Stimulated activated naive CD8-positive, alpha-beta T cell treated with anti-CD3 and anti-CD28 coated beads, Interleukin-15, Interleukin-2, amounts not matched to agents 100 ng/mL and 50 ng/mL, for 24 hours (primary cell): ENCODE measurements around the gene G3BP1.
"Not testable (repeated sequence)": the region's sequence is repeated elsewhere in the genome, so short reads cannot be mapped to it uniquely, and the experiment has no call there.

Experiments
- H3K27ac Mint-ChIP-seq: one replicate; pipeline ENCODE4 v1.8.0; 2021; ENCODE audit warnings: mild to moderate bottlenecking, mixed read lengths
- H3K27me3 Mint-ChIP-seq: one replicate; pipeline ENCODE4 v1.8.0; 2021; ENCODE audit warnings: mixed read lengths
- H3K36me3 Mint-ChIP-seq: one replicate; pipeline ENCODE4 v1.8.0; 2021; ENCODE audit warnings: low read depth, mixed read lengths
- H3K4me1 Mint-ChIP-seq: one replicate; pipeline ENCODE4 v1.8.0; 2021; ENCODE audit warnings: low read depth, mixed read lengths
- H3K4me3 Mint-ChIP-seq: one replicate; pipeline ENCODE4 v1.8.0; 2021; ENCODE audit warnings: mild to moderate bottlenecking, mixed read lengths
- H3K9me3 Mint-ChIP-seq: one replicate; pipeline ENCODE4 v1.8.0; 2021; ENCODE audit warnings: mixed read lengths

G3BP1 gene

GRCh38 chr5:151800532-151800931, 28.8 kb downstream of the G3BP1 start:
- peaks cover 60% of the 10 kb centered on the region for H3K4me1 Mint-ChIP-seq
- no peaks in the 10 kb centered on the region for H3K27me3 Mint-ChIP-seq
- H3K9me3 Mint-ChIP-seq: no peaks in the 10 kb centered on the region
- H3K4me3 Mint-ChIP-seq: no peak overlapping the region
- H3K36me3 Mint-ChIP-seq: peaks cover 87% of the 10 kb centered on the region
- peak overlapping the region; percentile 77 for H3K27ac Mint-ChIP-seq

DNA sequence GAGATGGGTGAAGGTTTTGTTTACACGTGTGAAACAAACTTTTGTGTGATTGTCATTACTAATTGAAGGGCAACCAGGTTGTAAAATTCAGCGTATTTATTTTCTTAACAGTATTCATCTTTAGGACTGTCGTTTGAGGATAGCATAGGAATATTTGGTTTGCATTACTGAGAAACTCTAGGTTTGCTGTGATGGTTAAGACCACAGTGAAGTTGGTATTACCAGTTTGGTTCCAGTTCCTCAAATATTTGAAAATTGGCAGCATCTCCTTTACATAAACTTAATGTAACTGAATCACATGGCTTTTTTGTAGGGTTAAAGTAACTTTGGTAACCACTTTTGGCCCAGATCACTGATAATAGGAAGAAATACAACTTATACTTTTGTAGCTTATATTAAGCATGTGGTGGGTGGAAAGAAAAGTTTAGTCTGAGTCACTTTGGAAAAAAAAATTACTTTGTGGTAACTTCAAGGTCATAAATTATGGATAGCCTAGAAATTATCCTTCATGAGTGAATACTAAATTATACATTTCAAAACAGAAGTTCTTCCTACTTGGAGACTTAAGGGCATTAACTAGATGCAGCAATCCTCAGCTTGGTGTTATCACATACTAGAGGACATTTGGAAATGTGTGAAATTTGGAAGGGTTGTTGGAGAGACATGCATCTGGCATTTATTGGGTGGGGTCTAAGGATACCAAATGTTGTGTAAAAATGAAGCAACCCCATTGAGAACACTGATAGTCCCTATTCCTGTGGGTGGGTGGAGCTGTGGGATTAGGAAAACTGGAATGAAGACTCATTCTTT, 33.9 kb downstream of the G3BP1 start:
- Mint-ChIP-seq H3K4me3 (peak overlapping the region; percentile 27), H3K36me3 (peaks cover 88% of the 10 kb centered on the region), H3K4me1 (peaks cover 58% of the 10 kb centered on the region), H3K27me3 (no peaks in the 10 kb centered on the region), H3K9me3 (no peaks in the 10 kb centered on the region), H3K27ac (peak overlapping the region; percentile 65)

GRCh38 chr5:151808451-151809169, 36.9 kb downstream of the G3BP1 start:
- Mint-ChIP-seq H3K27me3 (no peaks in the 10 kb centered on the region), H3K4me1 (peaks cover 55% of the 10 kb centered on the region)

DNA sequence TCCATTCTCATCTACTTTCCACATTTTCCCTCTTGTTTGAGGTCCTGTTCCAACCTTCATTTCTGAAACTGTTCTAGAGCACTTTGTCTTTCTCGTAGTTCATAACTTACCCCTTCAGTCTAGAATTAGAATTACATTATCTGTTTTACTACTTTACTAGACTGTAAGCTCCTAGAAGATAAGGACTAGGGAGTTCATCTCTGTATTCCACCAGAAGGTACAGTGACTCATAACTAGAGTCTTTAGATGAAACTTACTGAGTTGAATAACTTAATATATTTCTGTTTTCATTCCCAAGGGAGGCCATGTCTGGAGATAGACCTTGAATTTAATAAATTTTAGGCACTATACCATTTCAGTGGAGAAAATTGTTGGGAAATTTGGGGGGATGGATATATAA, 38.7 kb downstream of the G3BP1 start:
- H3K9me3 Mint-ChIP-seq: no peaks in the 10 kb centered on the region
- H3K27ac Mint-ChIP-seq: no peak overlapping the region
- peaks cover 97% of the 10 kb centered on the region for H3K36me3 Mint-ChIP-seq
- peaks cover 36% of the 10 kb centered on the region for H3K4me1 Mint-ChIP-seq
- H3K4me3 Mint-ChIP-seq: no peak overlapping the region
- H3K27me3 Mint-ChIP-seq: no peaks in the 10 kb centered on the region

More at GRCh38 chr5:151808451-151809169, 36.9 kb downstream of the G3BP1 start:
- peaks cover 97% of the 10 kb centered on the region for H3K36me3 Mint-ChIP-seq
- no peak overlapping the region for H3K4me3 Mint-ChIP-seq
- H3K27ac Mint-ChIP-seq: peak overlapping the region; percentile 9
- H3K9me3 Mint-ChIP-seq: no peaks in the 10 kb centered on the region

DNA sequence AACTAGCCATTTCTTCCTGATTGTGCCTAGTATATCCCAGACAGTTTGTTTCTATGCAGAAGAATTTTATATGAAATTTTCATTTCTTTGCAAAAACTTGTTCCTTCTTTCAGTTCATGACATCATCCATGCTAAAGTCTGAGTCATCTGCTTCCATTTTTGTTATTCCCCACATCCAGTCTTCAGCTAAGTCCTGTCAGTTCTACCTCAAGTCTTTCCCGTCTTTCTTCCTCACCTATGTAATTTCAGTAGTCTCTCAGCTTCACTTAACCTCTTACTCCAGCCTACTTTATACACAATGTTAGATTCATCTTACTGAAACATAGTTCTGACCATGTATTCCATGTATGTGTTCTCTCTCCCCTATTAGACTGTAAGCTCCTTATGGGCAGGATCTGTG, 39.1 kb downstream of the G3BP1 start:
- H3K4me3 Mint-ChIP-seq: no peak overlapping the region
- no peaks in the 10 kb centered on the region for H3K27me3 Mint-ChIP-seq
- peaks cover 94% of the 10 kb centered on the region for H3K36me3 Mint-ChIP-seq
- peak overlapping the region; percentile 78 for H3K27ac Mint-ChIP-seq
- H3K4me1 Mint-ChIP-seq: peaks cover 32% of the 10 kb centered on the region
- no peaks in the 10 kb centered on the region for H3K9me3 Mint-ChIP-seq

- peaks cover 91% of the 10 kb centered on the region for H3K36me3 Mint-ChIP-seq
- H3K4me1 Mint-ChIP-seq: peaks cover 26% of the 10 kb centered on the region
- no peak overlapping the region for H3K4me3 Mint-ChIP-seq
- no peak overlapping the region for H3K27ac Mint-ChIP-seq
- H3K27me3 Mint-ChIP-seq: no peaks in the 10 kb centered on the region
- H3K9me3 Mint-ChIP-seq: no peaks in the 10 kb centered on the region
Measured at GRCh38 chr5:151811593-151812321, 40.0 kb downstream of the G3BP1 start.

DNA sequence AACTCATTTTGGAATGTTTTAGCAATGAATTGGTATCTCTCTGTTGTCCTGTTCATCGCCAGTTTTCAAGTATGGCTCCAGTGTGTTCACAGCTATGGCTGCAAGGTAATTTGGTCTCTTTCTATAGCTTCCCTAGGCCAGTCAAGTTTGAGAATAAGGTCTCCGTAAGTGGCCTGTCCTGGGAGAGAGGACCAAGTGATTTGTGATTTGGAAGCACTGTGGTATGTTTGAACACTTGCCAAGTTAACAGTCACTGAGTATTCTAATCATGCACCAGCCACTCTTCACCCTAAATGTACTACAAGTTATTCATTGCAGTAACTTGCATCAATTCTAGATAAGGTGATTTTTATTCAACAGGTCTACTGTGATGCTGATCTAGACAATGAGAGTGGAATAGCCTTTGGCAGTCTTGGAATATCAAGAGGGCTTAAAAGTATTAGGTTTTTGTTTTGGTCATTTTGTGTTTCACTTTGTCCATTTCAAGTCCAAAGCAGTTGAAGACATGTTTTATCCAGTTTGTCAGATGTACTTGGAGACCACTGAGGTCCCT, 41.1 kb downstream of the G3BP1 start:
- Mint-ChIP-seq H3K27ac (no peak overlapping the region), H3K9me3 (no peaks in the 10 kb centered on the region), H3K27me3 (no peaks in the 10 kb centered on the region), H3K36me3 (peaks cover 88% of the 10 kb centered on the region), H3K4me3 (no peak overlapping the region), H3K4me1 (peaks cover 23% of the 10 kb centered on the region)

GRCh38 chr5:151815051-151815450, 43.3 kb downstream of the G3BP1 start:
- Mint-ChIP-seq H3K27me3 (no peaks in the 10 kb centered on the region), H3K4me3 (no peak overlapping the region)

DNA sequence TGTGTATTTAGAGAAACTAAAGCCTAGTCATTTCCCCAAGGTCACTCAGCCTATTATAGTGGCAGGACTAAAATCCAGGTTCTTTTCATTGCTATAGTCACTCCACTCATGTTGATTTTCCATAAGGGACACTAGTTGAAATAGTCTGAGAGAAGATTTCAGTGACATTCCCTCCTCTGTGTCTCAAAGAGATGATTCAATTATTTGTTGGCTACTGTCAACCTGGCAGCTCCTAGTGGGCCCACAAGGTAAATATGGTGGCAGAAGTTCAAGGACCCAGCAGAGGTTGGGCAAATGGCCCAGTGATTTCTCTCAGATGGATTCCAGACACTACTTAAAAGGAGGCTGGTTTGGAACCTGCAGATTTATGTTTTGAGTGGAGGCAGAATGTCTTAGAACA, 48.1 kb downstream of the G3BP1 start:
- Mint-ChIP-seq H3K27ac (peak overlapping the region; percentile 33), H3K9me3 (no peaks in the 10 kb centered on the region), H3K4me1 (no peaks in the 10 kb centered on the region), H3K4me3 (no peak overlapping the region), H3K36me3 (peaks cover 31% of the 10 kb centered on the region), H3K27me3 (no peaks in the 10 kb centered on the region)

More at GRCh38 chr5:151815051-151815450, 43.3 kb downstream of the G3BP1 start:
- Mint-ChIP-seq H3K36me3 (peaks cover 73% of the 10 kb centered on the region), H3K27ac (no peak overlapping the region), H3K4me1 (peaks cover 9% of the 10 kb centered on the region), H3K9me3 (no peaks in the 10 kb centered on the region)

DNA sequence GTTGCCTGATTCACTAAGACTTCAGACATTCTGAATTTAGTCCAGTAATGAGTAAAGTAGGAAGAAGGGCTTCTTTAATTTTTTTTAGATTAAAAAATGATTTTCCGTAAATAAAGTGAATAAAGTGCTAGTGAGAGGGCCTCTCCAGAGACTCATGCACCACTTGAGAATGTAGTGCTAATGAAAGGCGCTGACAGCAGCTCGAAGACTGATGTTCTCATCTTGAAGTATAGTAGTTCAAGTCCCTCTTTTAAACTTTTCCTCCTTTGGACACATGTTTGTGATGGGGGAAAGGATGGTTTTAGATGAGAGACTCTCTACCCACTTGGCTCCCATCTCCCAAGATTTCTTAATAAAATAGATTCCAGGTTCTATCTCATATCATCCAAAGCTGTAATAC, 48.5 kb downstream of the G3BP1 start:
- peak overlapping the region; percentile 33 for H3K27ac Mint-ChIP-seq
- H3K27me3 Mint-ChIP-seq: no peaks in the 10 kb centered on the region
- H3K4me3 Mint-ChIP-seq: no peak overlapping the region
- H3K36me3 Mint-ChIP-seq: peaks cover 26% of the 10 kb centered on the region
- no peaks in the 10 kb centered on the region for H3K4me1 Mint-ChIP-seq
- no peaks in the 10 kb centered on the region for H3K9me3 Mint-ChIP-seq

DNA sequence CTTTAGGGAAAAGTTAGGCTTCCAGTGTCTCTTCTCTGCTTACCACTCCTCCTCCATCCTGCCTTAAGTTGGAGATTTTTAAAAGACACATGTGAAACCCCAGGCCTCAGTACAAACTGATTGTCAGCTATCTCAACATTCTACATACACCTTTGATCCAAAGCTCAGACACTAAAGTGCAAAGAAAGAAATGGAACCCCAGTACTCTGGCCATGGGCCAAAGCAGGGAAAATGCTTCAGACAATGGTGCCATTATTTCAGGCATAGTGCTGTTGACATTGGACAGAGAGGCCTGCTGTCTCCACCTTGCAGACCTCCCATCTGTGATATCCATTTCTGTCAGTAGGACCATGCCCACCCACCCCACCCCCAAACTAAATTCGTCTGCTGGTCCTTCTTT, 49.1 kb downstream of the G3BP1 start:
- H3K36me3 Mint-ChIP-seq: peaks cover 24% of the 10 kb centered on the region
- no peak overlapping the region for H3K27ac Mint-ChIP-seq
- H3K4me1 Mint-ChIP-seq: no peaks in the 10 kb centered on the region
- H3K4me3 Mint-ChIP-seq: no peak overlapping the region
- no peaks in the 10 kb centered on the region for H3K27me3 Mint-ChIP-seq
- H3K9me3 Mint-ChIP-seq: no peaks in the 10 kb centered on the region

- no peaks in the 10 kb centered on the region for H3K4me1 Mint-ChIP-seq
- no peaks in the 10 kb centered on the region for H3K9me3 Mint-ChIP-seq
- no peaks in the 10 kb centered on the region for H3K27me3 Mint-ChIP-seq
- H3K27ac Mint-ChIP-seq: no peak overlapping the region
- peaks cover 21% of the 10 kb centered on the region for H3K36me3 Mint-ChIP-seq
- no peak overlapping the region for H3K4me3 Mint-ChIP-seq
Measured at GRCh38 chr5:151822141-151822540, 50.4 kb downstream of the G3BP1 start.

DNA sequence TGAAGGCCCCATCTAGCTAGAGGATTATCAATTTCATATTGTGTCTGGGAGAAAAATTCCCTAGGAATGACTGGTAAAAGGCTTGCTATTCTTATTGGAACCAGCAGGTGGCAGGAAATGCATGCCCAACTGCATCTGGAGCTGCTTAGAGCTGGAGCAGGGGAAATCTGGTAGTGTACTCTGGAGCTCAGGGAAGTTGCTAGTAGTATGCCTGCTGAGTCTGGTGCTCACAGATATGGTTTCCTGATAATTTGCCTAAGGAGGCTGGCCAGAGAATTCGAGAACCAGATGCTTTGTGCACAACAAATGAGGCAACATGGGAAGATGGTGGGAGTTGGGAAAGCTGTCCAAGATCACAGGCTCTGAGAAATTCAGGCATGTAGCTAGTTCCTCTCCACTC, 53.7 kb downstream of the G3BP1 start:
- H3K27ac Mint-ChIP-seq: no peak overlapping the region
- no peaks in the 10 kb centered on the region for H3K27me3 Mint-ChIP-seq
- H3K4me1 Mint-ChIP-seq: peaks cover 4% of the 10 kb centered on the region
- H3K9me3 Mint-ChIP-seq: no peaks in the 10 kb centered on the region
- peaks cover 31% of the 10 kb centered on the region for H3K36me3 Mint-ChIP-seq
- no peak overlapping the region for H3K4me3 Mint-ChIP-seq

DNA sequence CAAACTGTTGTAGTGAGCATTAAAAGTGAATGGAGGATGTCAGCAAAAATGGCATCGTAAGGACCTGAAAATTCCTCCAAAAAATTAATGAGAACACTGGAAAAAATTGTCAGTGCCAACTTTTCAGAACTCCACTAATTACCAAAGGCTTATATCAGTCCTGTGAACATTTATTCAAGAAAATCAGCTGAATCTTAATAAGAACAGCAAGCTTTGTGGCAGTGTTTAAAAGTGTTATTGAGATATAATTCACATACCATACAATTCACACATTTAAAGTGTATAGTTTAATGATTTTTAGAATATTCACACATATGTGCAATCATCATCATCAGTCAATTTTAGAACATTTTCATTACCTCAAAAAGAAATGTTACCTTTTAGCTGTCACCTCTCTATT, 57.6 kb downstream of the G3BP1 start:
- H3K4me1 Mint-ChIP-seq: peaks cover 16% of the 10 kb centered on the region
- peaks cover 45% of the 10 kb centered on the region for H3K36me3 Mint-ChIP-seq
- no peak overlapping the region for H3K27ac Mint-ChIP-seq
- peaks cover 25% of the 10 kb centered on the region for H3K9me3 Mint-ChIP-seq
- no peak overlapping the region for H3K4me3 Mint-ChIP-seq
- no peaks in the 10 kb centered on the region for H3K27me3 Mint-ChIP-seq

DNA sequence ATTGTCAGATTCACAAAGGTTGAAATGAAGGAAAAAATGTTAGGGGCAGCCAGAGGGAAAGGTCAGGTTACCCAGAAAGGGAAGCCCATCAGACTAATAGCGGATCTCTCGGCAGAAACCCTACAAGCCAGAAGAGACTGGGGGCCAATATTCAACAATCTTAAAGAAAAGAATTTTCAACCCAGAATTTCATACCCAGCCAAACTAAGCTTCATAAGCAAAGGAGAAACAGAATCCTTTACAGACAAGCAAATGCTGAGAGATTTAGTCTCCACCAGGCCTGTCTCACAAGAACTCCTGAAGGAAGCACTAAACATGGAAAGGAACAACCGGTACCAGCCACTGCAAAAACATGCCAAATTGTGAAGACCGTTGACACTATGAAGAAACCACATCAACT, 61.1 kb downstream of the G3BP1 start:
- H3K4me1 Mint-ChIP-seq: peaks cover 16% of the 10 kb centered on the region
- not testable (repeated sequence) for H3K27ac Mint-ChIP-seq, H3K27me3 Mint-ChIP-seq, H3K4me3 Mint-ChIP-seq
- peaks cover 53% of the 10 kb centered on the region for H3K36me3 Mint-ChIP-seq
- H3K9me3 Mint-ChIP-seq: peaks cover 49% of the 10 kb centered on the region
